Central memory CD4-positive, alpha-beta T cell (primary cell): ENCODE data around the gene RPL22L1.
"Not testable (repeated sequence)": the region's sequence is repeated elsewhere in the genome, so short reads cannot be mapped to it uniquely, and the experiment has no call there.

Source experiments
- DNase-seq: peaks from one replicate; pipeline ENCODE4 v3.0.0; 2022

Gene RPL22L1

GRCh38 chr3:170877311-170877710 is 7.3 kb upstream of the RPL22L1 start:
- DNase-seq = not testable (repeated sequence)

- DNase-seq = no peak
Observed at GRCh38 chr3:170876537-170876936, 6.5 kb upstream of the RPL22L1 start.

GRCh38 chr3:170869239-170869590 is 780 bp downstream of the RPL22L1 start:
- no peak for DNase-seq

- DNase-seq = no peak
Observed at GRCh38 chr3:170868577-170869238, 1.3 kb downstream of the RPL22L1 start.

GRCh38 chr3:170867143-170867937 is 2.7 kb downstream of the RPL22L1 start:
- DNase-seq = no peak

GRCh38 chr3:170866499-170866898 is 3.5 kb downstream of the RPL22L1 start:
- DNase-seq = no peak

- DNase-seq = no peak
Observed at GRCh38 chr3:170865209-170866094, 4.5 kb downstream of the RPL22L1 start.

- no peak for DNase-seq
Observed at GRCh38 chr3:170864525-170865208, 5.3 kb downstream of the RPL22L1 start.

GRCh38 chr3:170863816-170864215 is 6.2 kb downstream of the RPL22L1 start:
- no peak for DNase-seq

GRCh38 chr3:170862618-170863374 is 7.2 kb downstream of the RPL22L1 start:
- no peak for DNase-seq

GRCh38 chr3:170858599-170858998 is 11.4 kb downstream of the RPL22L1 start:
- DNase-seq = no peak

GRCh38 chr3:170852324-170852723 is 17.7 kb downstream of the RPL22L1 start:
- no peak for DNase-seq

GRCh38 chr3:170848292-170848917 is 21.6 kb downstream of the RPL22L1 start:
- no peak for DNase-seq

- DNase-seq = no peak
Observed at GRCh38 chr3:170844377-170844776, 25.6 kb downstream of the RPL22L1 start.

- no peak for DNase-seq
Observed at GRCh38 chr3:170840291-170840859, 29.6 kb downstream of the RPL22L1 start.

GRCh38 chr3:170839518-170840100 is 30.4 kb downstream of the RPL22L1 start:
- DNase-seq = no peak

GRCh38 chr3:170836491-170836890 is 33.5 kb downstream of the RPL22L1 start:
- DNase-seq = no peak

GRCh38 chr3:170835336-170835735 is 34.7 kb downstream of the RPL22L1 start:
- no peak for DNase-seq

- no peak for DNase-seq
Observed at GRCh38 chr3:170830580-170830979, 39.4 kb downstream of the RPL22L1 start.

GRCh38 chr3:170829546-170830272 is 40.3 kb downstream of the RPL22L1 start:
- DNase-seq = no peak
